ENCODE measurements around the gene AIM2.
"Not testable (repeated sequence)": the region's sequence is repeated elsewhere in the genome, so short reads cannot be mapped to it uniquely, and the experiment has no call there.

GRCh38 chr1:159103021-159103420 lies 26.5 kb upstream of the AIM2 start:
- TF ChIP-seq POLR2A (IDR thresholded peaks at IDR 0.05); EP300 (IDR thresholded peaks at IDR 0.05; ENCODE audit: low read depth): not testable (repeated sequence)

All from transverse colon (tissue), 1 donor.